Activated effector memory CD4-positive, alpha-beta T cell treated with anti-CD3 and anti-CD28 coated beads, Interleukin-2, amount 50 U/mL, for 16 hours (primary cell): ENCODE data around the gene PRDM7.

Source experiments
- DNase-seq: peaks from one replicate; pipeline ENCODE4 v3.0.0-alpha.2; 2020

Gene PRDM7

GRCh38 chr16:90033387-90033786 is 43.7 kb downstream of the PRDM7 start:
- DNase-seq: no peak

GRCh38 chr16:90032674-90033331 is 44.3 kb downstream of the PRDM7 start:
- no peak for DNase-seq

GRCh38 chr16:90031931-90032673 is 45.0 kb downstream of the PRDM7 start:
- no peak for DNase-seq

GRCh38 chr16:90031186-90031930 is 45.8 kb downstream of the PRDM7 start:
- no peak for DNase-seq

GRCh38 chr16:90028985-90029384 is 48.1 kb downstream of the PRDM7 start:
- DNase-seq: no peak

GRCh38 chr16:90027611-90028010 is 49.5 kb downstream of the PRDM7 start:
- DNase-seq: no peak

GRCh38 chr16:90026135-90026534 is 51.0 kb downstream of the PRDM7 start:
- no peak for DNase-seq

- DNase-seq: no peak
These were observed 54.1 kb downstream of the PRDM7 start for GRCh38 chr16:90023078-90023447.

GRCh38 chr16:90022209-90023077 is 54.7 kb downstream of the PRDM7 start:
- DNase-seq: peak; percentile 92

GRCh38 chr16:90020838-90021382 is 56.2 kb downstream of the PRDM7 start:
- DNase-seq: no peak

GRCh38 chr16:90020260-90020837 is 56.8 kb downstream of the PRDM7 start:
- DNase-seq: no peak

- DNase-seq: peak; percentile 82
These were observed 57.4 kb downstream of the PRDM7 start for GRCh38 chr16:90019543-90020259.

GRCh38 chr16:90018652-90019542 is 58.2 kb downstream of the PRDM7 start, which contains the start of gene DBNDD1:
Gene DBNDD1 (minus strand): TSS chr16:90019456. CDS start chr16:90019341, 115 bp downstream.
- DNase-seq: no peak

GRCh38 chr16:90018297-90018651 is 58.9 kb downstream of the PRDM7 start:
- no peak for DNase-seq

- DNase-seq: no peak
These were observed 60.7 kb downstream of the PRDM7 start for GRCh38 chr16:90016339-90016950.

GRCh38 chr16:90015586-90016338 is 61.4 kb downstream of the PRDM7 start:
- DNase-seq: no peak

- DNase-seq: no peak
These were observed 64.0 kb downstream of the PRDM7 start for GRCh38 chr16:90012991-90013745.

GRCh38 chr16:90011908-90012501 is 65.1 kb downstream of the PRDM7 start:
- no peak for DNase-seq
